K562 (cell line): ENCODE data around the gene MAPK8IP1. TPM values are rescaled to one million over a fixed set of nuclear protein-coding genes. Genes with fewer than 3 reads are reported as not detected.

Experiments used
- ATAC-seq: fragments of 200-7000 bp; cut with Tn5 transposase; 3 replicates; pipeline ENCODE4 v1.9.1; 2020; ENCODE audit warnings: moderate library complexity
- BruUV-seq: library from RNA; stranded (reverse); fragments of 400-500 nt; replicated peaks from 2 replicates; lab custom pipeline; 2021; lab: Mats Ljungman, UMichigan
- CTCF ChIA-PET: fragments of 300-600 bp; formaldehyde crosslinking; extraction: SDS; loops from one replicate; lab custom pipeline; 2021; ENCODE audit warnings: low intra/inter-chr PET ratio; lab: Yijun Ruan, JAX
- POLR2A ChIA-PET: fragments of 300-600, 350-650 bp; sonication (Branson Sonifier 250); formaldehyde crosslinking; extraction: SDS; loops from one replicate; lab custom pipeline; 2021; ENCODE audit warnings: antibody characterized with exemption, inconsistent platforms; lab: Yijun Ruan, JAX
- DNase-seq, 4 experiments: peaks; one replicate each; pipeline versions ENCODE4 v3.0.0 to v3.0.0-alpha.2; 2011 to 2018; ENCODE audit warnings: low spot score in 3 of 4, mixed read lengths in 3 of 4; ENCODE audit errors: extremely low read depth in 1 of 4
- FAIRE-seq: peaks from 2 replicates; lab custom pipeline; 2011; peaks lifted over from hg19 to GRCh38; lab: Jason Lieb, UNC
- H2AFZ ChIP-seq: 2 replicates; pipeline ENCODE4 v1.6.0; 2011; ENCODE audit warnings: low read depth, low read length, control low read depth, inconsistent platforms
- H3K27ac ChIP-seq: fragments of 200-600 bp; 3 replicates; pipeline ENCODE4 v1.8.0; 2011; ENCODE audit warnings: low read depth, mild to moderate bottlenecking, control low read depth, inconsistent platforms, low read length, moderate library complexity, mixed read lengths; ENCODE audit errors: extremely low read depth
- H3K27me3 ChIP-seq, 2 experiments: fragments of 300-600 bp in 1 of 2; 2 replicates in 1 of 2; 3 replicates in 1 of 2; pipeline versions ENCODE4 v1.6.0 to v1.8.0; 2011; ENCODE audit warnings: inconsistent platforms in 2 of 2, low read length in 2 of 2, mild to moderate bottlenecking in 1 of 2, mixed read lengths in 1 of 2, moderate library complexity in 1 of 2; ENCODE audit not compliant: control insufficient read depth in 2 of 2, insufficient read depth in 2 of 2
- H3K36me3 ChIP-seq: fragments of 300-600 bp; 3 replicates; pipeline ENCODE4 v1.8.0; 2011; ENCODE audit warnings: mild to moderate bottlenecking, low read length, inconsistent platforms; ENCODE audit not compliant: control insufficient read depth, insufficient read depth
- H3K4me1 ChIP-seq, 2 experiments: fragments of 200-600 bp in 1 of 2; replicated peaks in 1 of 2; 2 replicates in 1 of 2; 3 replicates in 1 of 2; pipeline versions ENCODE4 v1.5.1 to v1.8.0; 2011; ENCODE audit warnings: inconsistent platforms in 2 of 2, low read length in 2 of 2, mild to moderate bottlenecking in 1 of 2, mixed read lengths in 1 of 2, moderate library complexity in 1 of 2; ENCODE audit not compliant: control insufficient read depth in 2 of 2, insufficient read depth in 2 of 2
- H3K4me2 ChIP-seq: 2 replicates; pipeline ENCODE4 v1.6.1; 2011; ENCODE audit warnings: low read length, control low read depth, inconsistent platforms, mixed read lengths; ENCODE audit not compliant: insufficient read depth
- H3K4me3 ChIP-seq: fragments of 200-600 bp; sonication (generic), shearing (Covaris generic); 2 replicates; pipeline ENCODE4 v1.5.1; 2016; ENCODE audit warnings: control low read depth, inconsistent platforms
- H3K79me2 ChIP-seq: fragments of 200-600 bp; 3 replicates; pipeline ENCODE4 v1.8.0; 2011; ENCODE audit warnings: low read length, inconsistent platforms; ENCODE audit not compliant: control insufficient read depth, insufficient read depth
- H3K9ac ChIP-seq, 2 experiments: 2 replicates each; pipeline versions ENCODE4 v1.6.0 to v1.6.1; 2011; ENCODE audit warnings: low read depth in 2 of 2, low read length in 2 of 2, control low read depth in 1 of 2, inconsistent platforms in 1 of 2, mild to moderate bottlenecking in 1 of 2, mixed read lengths in 1 of 2; ENCODE audit not compliant: insufficient read depth in 1 of 2
- H3K9me1 ChIP-seq: one replicate; pipeline ENCODE4 v1.6.0; 2011; ENCODE audit warnings: inconsistent platforms, mild to moderate bottlenecking, low read length, moderate library complexity; ENCODE audit not compliant: control insufficient read depth, insufficient read depth
- H3K9me3 ChIP-seq: replicated peaks from 2 replicates; pipeline ENCODE4 v1.5.1; 2011; ENCODE audit warnings: low read depth, low read length, inconsistent platforms; ENCODE audit not compliant: control insufficient read depth, insufficient read depth
- H4K20me1 ChIP-seq: replicated peaks from 2 replicates; pipeline ENCODE4 v1.6.1; 2011; ENCODE audit warnings: low read length, inconsistent platforms, mixed read lengths; ENCODE audit not compliant: control insufficient read depth, insufficient read depth
- ARID2 ChIP-seq: fragments of 450-650 bp; IDR thresholded peaks from 2 replicates; pipeline ENCODE4 v1.6.1; 2017; ENCODE audit warnings: antibody characterized with exemption, mild to moderate bottlenecking
- BMI1 ChIP-seq: fragments of 150-350 bp; IDR thresholded peaks from 2 replicates; pipeline ENCODE4 v1.6.1; 2014; ENCODE audit warnings: low read length
- JUNB ChIP-seq: fragments of 450-650 bp; formaldehyde crosslinking; conservative IDR thresholded peaks from 2 replicates; pipeline ENCODE4 v1.4.0; 2020; ENCODE audit warnings: mild to moderate bottlenecking
- NCOA6 ChIP-seq: fragments of 450-650 bp; IDR thresholded peaks from 2 replicates; pipeline ENCODE4 v1.6.1; 2017; ENCODE audit warnings: mild to moderate bottlenecking
- RERE ChIP-seq: sonication (generic); formaldehyde crosslinking; IDR thresholded peaks from 2 replicates; pipeline ENCODE4 v1.8.0; 2023; ENCODE audit warnings: missing genetic modification reagents, mild to moderate bottlenecking, borderline replicate concordance
- SMAD1 ChIP-seq: fragments of 150-350 bp; IDR thresholded peaks from 2 replicates; pipeline ENCODE4 v1.6.1; 2014; ENCODE audit warnings: low read length, low read depth; ENCODE audit not compliant: partially characterized antibody
- TAF1 ChIP-seq: IDR thresholded peaks from 2 replicates; pipeline ENCODE4 v1.6.1; 2011; ENCODE audit warnings: mild to moderate bottlenecking, low read length, moderate library complexity; ENCODE audit not compliant: insufficient read depth, control insufficient read depth, severe bottlenecking; ENCODE audit errors: extremely low read depth
- TSC22D4 ChIP-seq: fragments of 450-650 bp; IDR thresholded peaks from 2 replicates; pipeline ENCODE4 v1.6.1; 2016; ENCODE audit warnings: missing genetic modification characterization, missing biosample characterization, control low read depth
- ZMIZ1 ChIP-seq, 2 experiments: fragments of 150-350 bp in 1 of 2; IDR thresholded peaks; 2 replicates each; pipeline ENCODE4 v1.6.1; 2012 to 2016; ENCODE audit warnings: low read depth in 2 of 2, low read length in 2 of 2, mild to moderate bottlenecking in 1 of 2, moderate library complexity in 1 of 2
- ZNF3 ChIP-seq: fragments of 250-450 bp; sonication (Bioruptor Pico); IDR thresholded peaks from 2 replicates; pipeline ENCODE4 v1.5.0; 2021; ENCODE audit warnings: mild to moderate bottlenecking, moderate library complexity
- ZNF717 ChIP-seq: fragments of 250-450 bp; sonication (Bioruptor Pico); IDR thresholded peaks from 2 replicates; pipeline ENCODE4 v1.5.0; 2021
- WGBS: fragments of 100-300 bp; shearing (Covaris generic); methylation state at CpG from one replicate; pipeline ENCODE4 v1.1.6; 2016; ENCODE audit warnings: low coverage, mixed read lengths; ENCODE audit not compliant: insufficient coverage; ENCODE audit errors: missing lambda C conversion rate; 5-methylcytosine and 5-hydroxymethylcytosine counted together
- in situ Hi-C: fragments of 300-500 bp; cut with MboI; formaldehyde crosslinking; loops from 4 replicates; pipeline ENCODE4 v1.15.0; 2018; ENCODE audit warnings: inconsistent platforms, mixed read lengths
- intact Hi-C: fragments of 100-400 bp; cut with micrococcal nuclease; formaldehyde crosslinking; loops from 2 replicates; pipeline ENCODE4 v1.14.2; 2022
- polyA plus RNA-seq, 8 experiments: library from polyadenylated mRNA; depleted of rRNA in 4 of 8; stranded (reverse) in 5 of 8; unstranded in 3 of 8; fragments of >200 nt; fragmentation: Nextera tagmentation in 2 of 8; fragmentation: Illumina TruSeq in 1 of 8; extraction: Ambion mirVana in 2 of 8; extraction: Trizol in 1 of 8; gene quantifications; 2 replicates each; pipeline versions ENCODE4 v1.2.1 to v1.2.3, GENCODE V29; 2011 to 2014; ENCODE audit warnings: inconsistent platforms in 1 of 8, missing spikeins in 1 of 8
- total RNA-seq, 7 experiments: library from RNA; depleted of rRNA in 6 of 7; stranded (reverse); fragments of >200 nt in 6 of 7; fragmentation: Illumina TruSeq in 2 of 7; extraction: Trizol in 2 of 7; gene quantifications; 2 replicates each; pipeline versions ENCODE4 v1.2.1 to v1.2.3, GENCODE V29; 2011 to 2021; ENCODE audit warnings: low replicate concordance in 1 of 7
- TF ChIP-seq, protein P1 (sequence below): fragments of 450-650 bp; formaldehyde crosslinking; IDR thresholded peaks from 2 replicates; pipeline ENCODE4 v1.4.0; 2020; ENCODE audit warnings: mild to moderate bottlenecking, moderate library complexity

Gene MAPK8IP1
- total and polyA plus RNA-seq, 9 of the 15 experiments (the other 6 are each of a cell fraction or from before 2014, with no cell fraction given) = 0.13 to 6.9 (median 2.5) TPM

DNA sequence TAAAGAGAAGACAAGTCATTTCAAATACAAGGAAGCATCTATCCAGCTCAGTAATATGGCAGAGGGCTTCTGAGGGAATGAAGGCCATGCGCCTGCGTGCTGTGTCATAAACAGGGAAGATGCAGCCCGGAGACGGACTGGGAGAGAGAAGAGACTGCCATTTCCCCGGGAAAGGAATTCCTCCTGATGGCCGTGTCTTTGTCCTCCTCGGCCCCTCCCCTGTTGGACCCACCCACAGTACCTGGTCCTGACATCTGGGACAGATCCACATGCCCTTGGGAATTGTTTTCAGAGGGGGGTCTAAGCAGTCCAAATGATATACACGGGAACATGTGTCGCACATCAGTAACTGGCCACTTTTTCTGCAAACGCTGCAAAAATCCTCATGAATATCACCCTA lies 52.5 kb downstream of the MAPK8IP1 start (continued):
- TF ChIP-seq JUNB = no peak
- TF ChIP-seq SMAD1 = no peak

- no peaks in the 10 kb centered on the region for H4K20me1 ChIP-seq
- no TSS peak for BruUV-seq
- H3K36me3 ChIP-seq = peaks cover 29% of the 10 kb centered on the region; the same call in 2 of the 3 replicates
- no peak overlapping the region for H2AFZ ChIP-seq
- H3K9me3 ChIP-seq = no peaks in the 10 kb centered on the region
- in situ Hi-C loops (no loop called here), intact Hi-C loops (loop anchor here (10.0 kb wide), 1 partner anchor 65 kb away; no protein-coding TSS in a partner anchor)
- ChIA-PET CTCF (no interaction called here), POLR2A (interaction anchor here (1.5 kb wide), 2 partner anchors 10 to 56 kb away, joined by 3 read pairs; no protein-coding TSS in a partner anchor)
- no peak overlapping the region for H3K4me2 ChIP-seq
- H3K4me1 ChIP-seq = no peaks in the 10 kb centered on the region; a peak in 1 of 5 replicates
- H3K4me3 ChIP-seq = no peak overlapping the region
- no peak overlapping the region for H3K27ac ChIP-seq
- no peaks in the 10 kb centered on the region for H3K27me3 ChIP-seq
- no peaks in the 10 kb centered on the region for H3K79me2 ChIP-seq
- ATAC-seq = peak; percentile 38; the same call in 2 of the 3 replicates
- WGBS = 71% methylated on average over 2 of the region's 2 CpGs
- H3K9me1 ChIP-seq = no peaks in the 10 kb centered on the region
- no peak for FAIRE-seq
- H3K9ac ChIP-seq = no peak overlapping the region
- no peak for DNase-seq
- TF ChIP-seq BMI1 = no peak
- TF ChIP-seq ZNF717 (CRISPR knock-in tag) = no peak
- no peak for TF ChIP-seq ZNF3
- TF ChIP-seq TSC22D4 (tag) = no peak
- no peak for TF ChIP-seq NCOA6
- TF ChIP-seq, protein P1, sequence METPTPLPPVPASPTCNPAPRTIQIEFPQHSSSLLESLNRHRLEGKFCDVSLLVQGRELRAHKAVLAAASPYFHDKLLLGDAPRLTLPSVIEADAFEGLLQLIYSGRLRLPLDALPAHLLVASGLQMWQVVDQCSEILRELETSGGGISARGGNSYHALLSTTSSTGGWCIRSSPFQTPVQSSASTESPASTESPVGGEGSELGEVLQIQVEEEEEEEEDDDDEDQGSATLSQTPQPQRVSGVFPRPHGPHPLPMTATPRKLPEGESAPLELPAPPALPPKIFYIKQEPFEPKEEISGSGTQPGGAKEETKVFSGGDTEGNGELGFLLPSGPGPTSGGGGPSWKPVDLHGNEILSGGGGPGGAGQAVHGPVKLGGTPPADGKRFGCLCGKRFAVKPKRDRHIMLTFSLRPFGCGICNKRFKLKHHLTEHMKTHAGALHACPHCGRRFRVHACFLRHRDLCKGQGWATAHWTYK (CRISPR knock-in tag) = no peak
- no peak for TF ChIP-seq RERE
- no peak for TF ChIP-seq ARID2
- no peak for TF ChIP-seq TAF1
- TF ChIP-seq ZMIZ1 (IDR thresholded peaks at IDR 0.05; ENCODE audit: low read depth in 2 of 2, low read length in 2 of 2) = no peak
Observed at GRCh38 chr11:45939836-45940235, 54.4 kb downstream of the MAPK8IP1 start.
